Anterior cingulate cortex (tissue), 58 donors: Measurements from ENCODE around the gene PDILT.
"Not testable (repeated sequence)": the region's sequence is repeated elsewhere in the genome, so short reads cannot be mapped to it uniquely, and the experiment has no call there.

Source experiments
- DNase-seq, 58 donors: peaks; one replicate each; lab custom pipeline; 2025; lab: John Stamatoyannopoulos, UW

PDILT gene

GRCh38 chr16:20326321-20326720 is 78.2 kb downstream of the PDILT start:
- no peak for DNase-seq

DNA sequence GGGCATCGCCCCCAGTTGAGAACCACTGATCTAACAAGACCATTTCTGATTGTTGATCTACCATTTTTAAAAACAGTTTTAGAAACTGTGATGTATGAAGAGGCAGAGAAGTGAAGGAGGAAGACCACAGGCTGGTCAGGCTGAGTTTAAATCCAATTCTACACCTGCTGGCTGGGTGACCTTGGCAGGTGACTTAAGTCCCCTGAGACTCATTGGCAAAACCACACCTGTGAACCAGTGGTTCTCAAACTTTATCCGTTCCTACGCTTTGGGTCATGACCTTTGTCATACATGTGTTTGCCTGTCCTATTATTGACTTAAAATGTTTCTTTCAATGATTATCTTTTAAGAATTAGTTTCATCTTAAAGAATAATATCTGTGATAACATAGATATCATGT is 79.5 kb downstream of the PDILT start:
- no peak for DNase-seq

DNA sequence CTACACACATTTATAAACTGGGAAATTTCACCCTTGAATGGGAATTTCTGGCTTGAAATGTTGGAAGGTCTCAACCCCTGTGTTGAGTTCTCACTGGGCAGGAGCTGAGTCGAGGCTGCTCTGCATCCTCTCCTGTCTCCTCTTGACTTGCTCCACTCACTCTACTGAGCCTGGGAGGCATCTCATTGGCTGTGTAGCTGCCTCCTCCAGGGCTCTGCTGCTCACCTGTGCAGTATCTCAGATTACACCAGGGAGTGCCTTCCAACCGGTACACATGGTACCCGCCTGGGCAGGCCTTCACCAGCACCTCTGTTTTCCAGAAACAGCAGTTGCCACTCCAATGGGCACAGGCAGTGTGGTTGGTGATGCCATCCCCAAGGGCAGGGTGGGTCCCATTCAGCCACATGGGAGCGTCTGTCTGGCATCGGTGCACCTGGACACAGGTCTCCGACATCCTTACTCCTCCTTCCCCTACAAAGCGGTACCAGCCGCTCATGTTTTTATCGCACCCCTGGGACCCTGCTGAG is 80.9 kb downstream of the PDILT start:
- DNase-seq: no peak

DNA sequence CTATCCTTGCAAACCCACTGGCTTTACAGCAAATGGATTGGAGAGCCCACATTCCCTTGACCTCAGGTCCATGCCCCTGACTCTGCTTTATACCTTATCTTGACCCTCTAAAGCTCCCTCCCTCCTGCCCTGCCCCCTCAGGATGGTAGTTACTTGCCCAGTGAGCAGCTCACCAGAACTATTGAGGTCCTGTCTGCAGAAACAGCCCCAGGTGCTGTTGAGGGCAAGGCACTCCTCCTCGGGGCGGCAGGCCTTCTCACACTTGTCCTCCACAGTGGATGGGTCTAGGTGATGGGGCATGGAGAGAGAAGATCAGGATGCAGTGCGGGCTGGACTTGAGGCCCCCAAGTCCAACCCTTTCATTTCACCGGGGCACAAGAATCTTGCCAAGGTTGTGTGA is 81.8 kb downstream of the PDILT start:
- DNase-seq: no peak

DNA sequence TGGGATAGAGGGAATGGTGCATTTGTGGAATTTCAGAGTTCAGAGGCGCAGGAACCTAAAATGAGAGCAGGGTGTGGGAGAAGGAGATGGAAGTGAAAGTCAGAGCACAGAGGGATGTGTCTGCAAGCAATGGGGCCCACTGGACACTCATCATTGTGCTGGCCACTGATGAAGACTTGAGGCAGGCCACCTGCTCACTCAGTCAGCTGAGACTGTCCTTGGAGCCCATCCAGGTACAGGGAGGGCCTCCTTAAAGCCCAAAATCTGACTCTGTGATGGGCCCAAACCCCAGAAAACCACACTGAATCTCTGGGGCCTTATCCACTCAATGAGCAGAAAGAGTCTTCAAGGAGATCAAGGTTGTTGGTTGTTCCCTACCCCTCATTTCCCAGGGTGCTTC is 82.9 kb downstream of the PDILT start:
- DNase-seq: no peak

DNA sequence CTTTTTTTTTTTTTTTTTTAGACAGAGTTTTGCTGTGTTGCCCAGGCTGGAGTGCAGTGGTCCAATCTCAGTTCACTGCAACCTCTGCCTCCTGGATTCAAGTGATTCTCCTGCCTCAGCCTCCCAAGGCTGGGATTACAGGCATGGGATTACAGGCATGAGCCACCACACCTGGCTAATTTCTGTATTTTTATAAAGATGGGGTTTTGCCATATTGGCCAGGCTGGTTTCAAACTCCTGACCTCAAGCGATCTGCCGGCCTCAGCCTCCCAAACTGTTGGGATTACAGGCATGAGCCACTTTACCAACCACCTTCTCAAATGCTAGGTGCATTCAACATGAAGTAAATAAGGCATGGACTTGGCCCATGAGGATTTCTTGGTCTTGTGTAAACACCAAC is 83.5 kb downstream of the PDILT start:
- not testable (repeated sequence) for DNase-seq

GRCh38 chr16:20320592-20320991 is 83.9 kb downstream of the PDILT start:
- DNase-seq: no peak

DNA sequence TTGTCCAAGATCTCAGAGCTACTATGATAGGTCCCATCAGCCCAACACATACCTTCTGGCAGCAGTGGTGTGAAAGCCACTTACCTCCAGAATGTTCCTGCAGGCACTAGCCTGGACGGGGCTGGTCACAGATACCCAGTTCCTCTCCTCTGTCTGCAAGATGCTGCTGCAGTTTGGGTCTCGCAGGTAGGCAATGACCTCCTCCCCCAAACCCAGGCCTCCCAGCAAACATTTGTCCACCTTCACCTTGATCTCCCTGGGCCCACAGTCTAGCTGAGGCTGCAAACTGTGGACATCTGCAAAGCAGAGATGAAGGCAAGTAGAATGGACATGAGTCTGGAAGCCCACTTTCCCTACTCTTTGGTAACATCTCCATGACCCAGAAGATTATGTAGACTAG is 84.4 kb downstream of the PDILT start:
- DNase-seq: no peak

GRCh38 chr16:20319406-20319805 is 85.1 kb downstream of the PDILT start:
- DNase-seq: no peak

GRCh38 chr16:20318437-20318836 is 86.1 kb downstream of the PDILT start:
- no peak for DNase-seq

- DNase-seq: no peak
Observed at GRCh38 chr16:20318006-20318405, 86.5 kb downstream of the PDILT start.

DNA sequence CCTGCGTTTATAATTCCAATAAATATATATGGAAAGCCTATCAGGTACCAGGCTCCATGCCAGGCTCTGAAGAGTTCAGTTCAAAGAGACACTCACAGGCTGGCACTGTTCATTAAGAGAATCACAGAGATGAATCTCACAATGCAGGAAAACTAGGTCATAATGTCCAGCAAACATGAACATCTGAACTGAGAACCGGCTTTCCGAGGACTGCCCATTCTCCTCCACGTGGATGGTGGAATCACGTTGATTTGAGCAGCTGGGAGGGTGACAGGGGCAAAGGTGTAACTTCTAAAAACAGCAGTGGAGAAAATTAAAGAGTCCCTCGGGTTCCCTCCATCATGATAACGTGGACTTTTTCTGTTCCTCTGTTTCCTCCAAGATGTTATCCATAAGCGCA is 87.4 kb downstream of the PDILT start:
- DNase-seq: no peak

GRCh38 chr16:20316715-20317114 is 87.8 kb downstream of the PDILT start:
- DNase-seq: no peak

DNA sequence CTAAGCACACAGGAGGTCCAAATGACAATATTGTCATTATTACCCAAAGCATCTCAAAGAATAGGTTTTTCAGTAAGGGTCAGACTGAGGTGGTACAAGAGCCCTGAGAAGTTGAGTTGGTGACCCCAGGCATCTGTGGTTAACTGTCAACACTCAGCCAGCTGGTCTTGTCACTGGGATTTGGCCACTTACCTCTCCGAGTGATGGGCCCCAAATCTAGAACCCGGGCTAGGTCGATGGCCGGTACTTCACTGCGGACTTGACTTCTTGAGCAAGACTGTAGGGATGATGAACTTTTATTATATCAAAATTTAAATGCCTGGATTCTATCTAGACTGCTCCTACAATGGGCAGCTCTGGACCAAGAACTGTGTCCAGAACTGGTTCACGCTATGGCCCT is 88.8 kb downstream of the PDILT start:
- no peak for DNase-seq

- no peak for DNase-seq
Observed at GRCh38 chr16:20314575-20314974, 90.0 kb downstream of the PDILT start.

- no peak for DNase-seq
Observed at GRCh38 chr16:20313741-20314140, 90.8 kb downstream of the PDILT start.

- not testable (repeated sequence) for DNase-seq
Observed at GRCh38 chr16:20312536-20313095, 91.9 kb downstream of the PDILT start.

- no peak for DNase-seq
Observed at GRCh38 chr16:20311548-20311947, 93.0 kb downstream of the PDILT start.

DNA sequence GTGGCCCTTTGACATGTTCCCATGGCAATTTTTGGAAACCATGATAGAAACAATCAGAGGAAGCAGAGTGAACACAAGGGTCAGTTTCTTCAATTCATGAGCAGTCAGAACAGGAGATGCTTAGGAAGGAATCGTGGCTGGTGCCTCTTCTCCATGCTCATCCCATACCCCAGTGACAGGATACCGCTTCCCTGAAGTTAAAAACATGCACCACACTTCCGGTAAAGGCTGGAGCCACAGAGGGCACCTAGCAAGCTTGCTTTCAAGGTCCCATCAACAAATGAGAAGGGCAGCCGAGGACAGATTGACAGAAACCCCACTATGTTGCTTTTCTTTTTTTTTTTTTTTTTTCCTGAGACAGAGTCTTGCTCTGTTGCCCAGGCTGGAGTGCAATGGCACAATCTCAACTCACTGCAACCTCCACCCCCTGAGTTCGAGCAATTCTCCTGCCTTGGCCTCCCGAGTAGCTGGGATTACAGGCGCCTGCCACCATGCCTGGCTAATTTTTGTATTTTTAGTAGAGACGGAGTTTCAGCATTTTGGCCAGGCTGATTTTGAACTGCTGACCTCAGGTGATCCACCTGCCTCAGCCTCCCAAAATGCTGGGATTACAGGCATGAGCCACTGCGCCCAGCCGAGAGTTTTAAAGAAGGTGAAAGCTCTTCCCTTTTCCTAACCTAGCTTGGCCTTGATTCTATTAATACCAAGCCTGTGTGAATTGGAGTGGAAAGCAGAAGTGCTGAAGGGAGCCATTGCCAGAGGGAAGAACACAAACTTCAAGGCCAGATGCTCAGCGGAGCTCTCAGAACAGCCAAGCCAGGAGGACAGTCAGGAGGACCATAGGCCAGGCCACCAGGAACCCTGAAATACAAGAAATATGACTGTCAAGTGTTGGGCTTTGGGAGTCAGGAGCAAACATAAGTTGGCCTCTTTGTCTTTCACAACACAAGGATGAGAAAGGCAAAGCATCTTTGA is 93.8 kb downstream of the PDILT start:
- no peak for DNase-seq

DNA sequence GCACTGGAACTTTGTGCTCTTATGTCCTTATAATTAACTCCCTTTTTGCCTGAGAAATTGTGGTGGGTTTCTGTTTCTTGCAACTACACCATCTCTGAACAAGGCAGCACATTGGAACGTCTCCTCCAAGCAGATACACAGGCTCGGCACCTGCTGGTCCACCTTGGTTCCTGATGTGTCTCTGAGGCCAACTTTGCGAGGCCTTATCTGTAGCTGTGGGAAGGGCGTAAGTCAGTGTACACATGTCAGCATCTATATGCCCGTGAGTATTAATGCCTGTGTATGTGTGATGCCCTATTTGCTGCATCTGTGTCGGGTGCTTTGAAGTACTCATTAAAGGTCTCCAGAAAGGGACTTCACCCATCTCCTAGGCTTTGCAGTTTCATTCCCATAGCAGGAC is 94.8 kb downstream of the PDILT start:
- no peak for DNase-seq
